Epithelial cell of proximal tubule (primary cell): Measurements from ENCODE around the gene LARGE1. TPM values are rescaled to one million over a fixed set of nuclear protein-coding genes. Genes with fewer than 3 reads are reported as not detected.
"Not testable (repeated sequence)": the region's sequence is repeated elsewhere in the genome, so short reads cannot be mapped to it uniquely, and the experiment has no call there.

Experiments
- DNase-seq: peaks from one replicate; pipeline ENCODE4 v3.0.0-alpha.2; 2011; ENCODE audit warnings: low read depth
- H3K4me3 ChIP-seq: 2 replicates; pipeline ENCODE4 v1.5.1; 2011; ENCODE audit warnings: low read depth, mild to moderate bottlenecking, low read length
- CTCF ChIP-seq: conservative IDR thresholded peaks from 2 replicates; pipeline ENCODE4 v1.5.1; 2012; ENCODE audit warnings: low read depth, mild to moderate bottlenecking, low read length
- total RNA-seq: library from RNA; depleted of rRNA; stranded (reverse); fragments of >200 nt; gene quantifications from 2 replicates; pipeline ENCODE4 v1.2.3, GENCODE V29; 2015

LARGE1 gene
- total RNA-seq, 1 donor from 2014 or later: 18.3 TPM

- H3K4me3 ChIP-seq: no peak overlapping the region
- TF ChIP-seq CTCF: no peak
- DNase-seq: no peak
These were observed 58.9 kb downstream of the LARGE1 start for GRCh38 chr22:33861216-33861875.

GRCh38 chr22:33860386-33860785 is 59.9 kb downstream of the LARGE1 start:
- H3K4me3 ChIP-seq: no peak overlapping the region
- no peak for TF ChIP-seq CTCF
- DNase-seq: no peak

GRCh38 chr22:33859311-33859710 is 61.0 kb downstream of the LARGE1 start:
- H3K4me3 ChIP-seq: no peak overlapping the region
- no peak for TF ChIP-seq CTCF
- no peak for DNase-seq

- H3K4me3 ChIP-seq, DNase-seq: not testable (repeated sequence)
These were observed 61.6 kb downstream of the LARGE1 start for GRCh38 chr22:33858653-33859052.

- DNase-seq, H3K4me3 ChIP-seq: not testable (repeated sequence)
These were observed 62.5 kb downstream of the LARGE1 start for GRCh38 chr22:33857767-33858166.

GRCh38 chr22:33854724-33855123 is 65.6 kb downstream of the LARGE1 start:
- DNase-seq: no peak
- no peak overlapping the region for H3K4me3 ChIP-seq
- no peak for TF ChIP-seq CTCF

GRCh38 chr22:33853200-33854097 is 66.8 kb downstream of the LARGE1 start:
- peak overlapping the region; percentile 60 for H3K4me3 ChIP-seq
- DNase-seq: peak; percentile 40
- TF ChIP-seq CTCF: no peak

- H3K4me3 ChIP-seq: no peak overlapping the region
- no peak for TF ChIP-seq CTCF
- DNase-seq: no peak
These were observed 68.4 kb downstream of the LARGE1 start for GRCh38 chr22:33851821-33852384.
